Neuronal stem cell (in vitro differentiated cells): ENCODE data around the gene KCNH5.

ENCODE experiments used
- DNase-seq: peaks from one replicate; pipeline ENCODE4 v3.0.0-alpha.2; 2013; ENCODE audit warnings: low spot score
- H2AFZ ChIP-seq: one replicate; pipeline ENCODE4 v1.6.1; 2013; ENCODE audit warnings: mild to moderate bottlenecking, low read length, inconsistent platforms
- H2AK5ac ChIP-seq: 2 replicates; pipeline ENCODE4 v1.6.1; 2013; ENCODE audit warnings: low read depth, mild to moderate bottlenecking, inconsistent platforms, low read length, moderate library complexity, mixed read lengths
- H2BK120ac ChIP-seq: 2 replicates; pipeline ENCODE4 v1.6.1; 2013; ENCODE audit warnings: low read depth, mild to moderate bottlenecking, inconsistent platforms, low read length, moderate library complexity, mixed read lengths
- H2BK12ac ChIP-seq: one replicate; pipeline ENCODE4 v1.6.1; 2013; ENCODE audit warnings: low read length, inconsistent platforms
- H2BK15ac ChIP-seq: 2 replicates; pipeline ENCODE4 v1.6.1; 2013; ENCODE audit warnings: mild to moderate bottlenecking, low read length, inconsistent platforms, mixed read lengths
- H2BK5ac ChIP-seq: one replicate; pipeline ENCODE4 v1.6.1; 2013; ENCODE audit warnings: inconsistent platforms, mild to moderate bottlenecking, low read length, moderate library complexity
- H3K14ac ChIP-seq: one replicate; pipeline ENCODE4 v1.6.1; 2013; ENCODE audit warnings: low read length, inconsistent platforms
- H3K18ac ChIP-seq: 2 replicates; pipeline ENCODE4 v1.6.1; 2013; ENCODE audit warnings: low read length, inconsistent platforms
- H3K23ac ChIP-seq: 2 replicates; pipeline ENCODE4 v1.6.1; 2013; ENCODE audit warnings: low read depth, mild to moderate bottlenecking, mixed read lengths, low read length, inconsistent platforms; ENCODE audit not compliant: poor library complexity
- H3K27ac ChIP-seq: replicated peaks from 3 replicates; pipeline ENCODE4 v1.5.1; 2013; ENCODE audit warnings: low read length, inconsistent platforms
- H3K27me3 ChIP-seq, 3 experiments: 2 replicates each; pipeline ENCODE4 v1.6.1; 2013; ENCODE audit warnings: low read length in 3 of 3, mild to moderate bottlenecking in 2 of 3, inconsistent platforms in 1 of 3, low read depth in 1 of 3, mixed read lengths in 1 of 3, moderate library complexity in 1 of 3; ENCODE audit not compliant: control insufficient read depth in 3 of 3, insufficient read depth in 3 of 3
- H3K36me3 ChIP-seq, 2 donors: replicated peaks in 1 of 2; 2 replicates each; pipeline ENCODE4 v1.6.1; 2013; ENCODE audit warnings: low read length in 2 of 2; ENCODE audit not compliant: control insufficient read depth in 2 of 2, insufficient read depth in 2 of 2
- H3K4ac ChIP-seq: 2 replicates; pipeline ENCODE4 v1.6.1; 2013; ENCODE audit warnings: inconsistent platforms, mild to moderate bottlenecking, low read length, moderate library complexity
- H3K4me1 ChIP-seq, 2 donors: 1 replicate in 1 of 2; 2 replicates in 1 of 2; pipeline ENCODE4 v1.6.1; 2013; ENCODE audit warnings: low read length in 2 of 2, low read depth in 1 of 2; ENCODE audit not compliant: control insufficient read depth in 2 of 2, insufficient read depth in 1 of 2
- H3K4me2 ChIP-seq: one replicate; pipeline ENCODE4 v1.6.1; 2013; ENCODE audit warnings: mild to moderate bottlenecking, low read length, inconsistent platforms; ENCODE audit not compliant: insufficient read depth, poor library complexity, severe bottlenecking
- H3K4me3 ChIP-seq, 2 donors: 2 replicates each; pipeline ENCODE4 v1.5.1; 2013; ENCODE audit warnings: low read length in 2 of 2, mild to moderate bottlenecking in 2 of 2, inconsistent platforms in 1 of 2, moderate library complexity in 1 of 2
- H3K79me1 ChIP-seq: one replicate; pipeline ENCODE4 v1.6.1; 2013; ENCODE audit warnings: low read depth, mild to moderate bottlenecking, inconsistent platforms, low read length, moderate library complexity
- H3K9ac ChIP-seq: one replicate; pipeline ENCODE4 v1.6.1; 2013; ENCODE audit warnings: mild to moderate bottlenecking, low read depth, low read length, inconsistent platforms; ENCODE audit not compliant: poor library complexity
- H3K9me3 ChIP-seq, 2 donors: replicated peaks in 1 of 2; 2 replicates each; pipeline versions ENCODE3 to v1.6.1; 2013; ENCODE audit warnings: low read length in 2 of 2, mild to moderate bottlenecking in 2 of 2, inconsistent platforms in 1 of 2, low read depth in 1 of 2, mixed read lengths in 1 of 2, moderate library complexity in 1 of 2; ENCODE audit not compliant: control insufficient read depth in 2 of 2, insufficient read depth in 1 of 2
- H4K8ac ChIP-seq: one replicate; pipeline ENCODE4 v1.6.1; 2013; ENCODE audit warnings: low read depth, mild to moderate bottlenecking, inconsistent platforms, low read length, moderate library complexity
- H4K91ac ChIP-seq: one replicate; pipeline ENCODE4 v1.6.1; 2013; ENCODE audit warnings: low read length, low read depth, mild to moderate bottlenecking, inconsistent platforms; ENCODE audit not compliant: poor library complexity
- WGBS, 2 donors: extraction: QIAGEN DNeasy Blood & Tissue Kit; methylation state at CpG; one replicate each; pipeline ENCODE4 v1.1.7; 2013; ENCODE audit warnings: missing lambda C conversion rate in 2 of 2, mixed read lengths in 1 of 2; ENCODE audit not compliant: insufficient read length in 2 of 2, insufficient replicate concordance in 1 of 2; ENCODE audit errors: extremely low coverage in 2 of 2; 5-methylcytosine and 5-hydroxymethylcytosine counted together

The KCNH5 gene

DNA sequence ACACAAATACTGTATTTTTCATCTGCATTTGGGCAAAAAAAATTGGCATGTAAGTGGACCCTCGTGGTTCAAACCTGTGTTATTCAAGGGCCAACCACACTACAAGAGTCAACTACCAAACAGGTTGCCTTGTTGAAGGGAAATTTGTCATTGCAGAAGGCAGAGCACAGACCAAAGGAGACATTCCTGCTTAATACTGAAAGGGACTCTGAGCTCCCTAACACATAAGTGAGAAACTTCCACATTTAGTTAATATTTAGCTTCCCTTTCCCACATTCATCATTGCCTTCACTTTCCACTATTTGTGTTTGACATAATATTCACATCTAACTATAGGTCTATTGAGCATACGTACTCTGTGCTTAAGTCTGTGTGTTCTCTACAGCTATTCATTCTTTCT, 266.9 kb downstream of the KCNH5 start:
- Histone ChIP-seq H3K27ac (no peak overlapping the region), H3K36me3 (no peaks in the 10 kb centered on the region), H3K4me3 (no peak overlapping the region), H3K9ac (no peak overlapping the region), H2AFZ (no peak overlapping the region), H4K91ac (no peak overlapping the region), H3K4me2 (no peak overlapping the region), H4K8ac (no peak overlapping the region), H2BK5ac (no peak overlapping the region), H3K9me3 (peaks cover 0 to 1% of the 10 kb centered on the region in 2 donors), H3K27me3 (no peaks in the 10 kb centered on the region), H3K23ac (no peak overlapping the region), H2BK15ac (no peak overlapping the region), H2BK120ac (no peak overlapping the region), H2AK5ac (no peak overlapping the region), H2BK12ac (no peak overlapping the region), H3K4me1 (no peaks in the 10 kb centered on the region), H3K14ac (no peak overlapping the region), H3K79me1 (no peaks in the 10 kb centered on the region), H3K4ac (no peak overlapping the region), H3K18ac (no peak overlapping the region)
- DNase-seq, result no peak
- WGBS, 2 donors, result no CpG with 5 or more reads among the region's 2 CpGs

DNA sequence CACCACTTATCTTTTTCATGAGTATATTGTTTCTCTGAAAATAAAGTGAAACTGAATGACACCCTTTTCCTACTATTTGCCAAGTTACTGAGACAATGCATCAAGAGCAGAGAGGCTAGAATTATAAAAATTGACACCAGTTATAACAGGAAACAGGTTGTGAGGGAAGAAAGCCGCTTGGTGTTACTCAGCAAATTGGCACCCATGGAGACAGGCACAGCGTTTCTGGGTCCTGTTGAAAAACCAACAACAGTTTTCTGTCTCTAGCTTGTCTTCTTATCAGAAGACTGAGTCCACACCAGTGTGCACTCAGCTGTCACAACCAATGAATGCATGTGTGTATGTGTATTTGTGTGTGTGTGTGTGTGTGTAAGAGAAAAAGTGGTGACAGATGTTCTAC, 267.7 kb downstream of the KCNH5 start:
- Histone ChIP-seq H3K9me3 (peaks cover 0 to 1% of the 10 kb centered on the region in 2 donors), H3K4me2 (no peak overlapping the region), H3K9ac (no peak overlapping the region), H3K79me1 (no peaks in the 10 kb centered on the region), H2BK5ac (no peak overlapping the region), H4K91ac (no peak overlapping the region), H2AK5ac (no peak overlapping the region), H3K4me3 (no peak overlapping the region), H3K23ac (no peak overlapping the region), H2BK12ac (no peak overlapping the region), H3K27ac (no peak overlapping the region), H3K4ac (no peak overlapping the region), H3K18ac (no peak overlapping the region), H4K8ac (no peak overlapping the region), H3K4me1 (no peaks in the 10 kb centered on the region), H2AFZ (no peak overlapping the region), H3K36me3 (no peaks in the 10 kb centered on the region), H3K27me3 (no peaks in the 10 kb centered on the region), H2BK120ac (no peak overlapping the region), H2BK15ac (no peak overlapping the region), H3K14ac (no peak overlapping the region)
- no peak for DNase-seq
- no CpG with 5 or more reads among the region's 2 CpGs for WGBS, 2 donors

DNA sequence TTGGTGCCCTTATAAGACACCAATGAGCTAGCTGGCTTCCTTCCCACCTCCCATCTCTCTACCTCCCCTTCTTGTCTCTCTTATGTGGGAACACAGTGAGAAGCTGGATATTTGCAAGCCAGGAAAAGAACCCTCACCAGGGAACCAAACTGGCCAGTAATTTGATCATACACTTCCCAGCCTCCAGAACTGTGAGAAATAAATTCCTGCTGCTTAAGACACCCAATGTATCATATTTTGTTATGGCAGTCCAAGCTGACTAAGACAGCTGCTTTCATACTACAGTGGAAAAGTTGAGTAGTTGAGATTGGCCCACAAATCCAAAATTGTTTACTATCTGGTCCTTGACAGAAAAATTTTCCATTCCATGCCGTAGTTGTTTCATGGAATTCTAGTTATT, 269.0 kb downstream of the KCNH5 start:
- Histone ChIP-seq H3K4me2 (no peak overlapping the region), H4K91ac (no peak overlapping the region), H2BK5ac (no peak overlapping the region), H3K23ac (no peak overlapping the region), H3K79me1 (no peaks in the 10 kb centered on the region), H2BK12ac (no peak overlapping the region), H3K4me3 (no peak overlapping the region), H2AFZ (no peak overlapping the region), H3K27ac (no peak overlapping the region), H3K4ac (no peak overlapping the region), H3K9ac (no peak overlapping the region), H3K18ac (no peak overlapping the region), H4K8ac (no peak overlapping the region), H3K9me3 (peaks cover 0 to 1% of the 10 kb centered on the region in 2 donors), H3K4me1 (no peaks in the 10 kb centered on the region), H2BK15ac (no peak overlapping the region), H2BK120ac (no peak overlapping the region), H3K14ac (no peak overlapping the region), H3K27me3 (no peaks in the 10 kb centered on the region), H3K36me3 (no peaks in the 10 kb centered on the region), H2AK5ac (no peak overlapping the region)
- no CpG with 5 or more reads among the region's 1 CpG for WGBS, 2 donors
- DNase-seq, result no peak

DNA sequence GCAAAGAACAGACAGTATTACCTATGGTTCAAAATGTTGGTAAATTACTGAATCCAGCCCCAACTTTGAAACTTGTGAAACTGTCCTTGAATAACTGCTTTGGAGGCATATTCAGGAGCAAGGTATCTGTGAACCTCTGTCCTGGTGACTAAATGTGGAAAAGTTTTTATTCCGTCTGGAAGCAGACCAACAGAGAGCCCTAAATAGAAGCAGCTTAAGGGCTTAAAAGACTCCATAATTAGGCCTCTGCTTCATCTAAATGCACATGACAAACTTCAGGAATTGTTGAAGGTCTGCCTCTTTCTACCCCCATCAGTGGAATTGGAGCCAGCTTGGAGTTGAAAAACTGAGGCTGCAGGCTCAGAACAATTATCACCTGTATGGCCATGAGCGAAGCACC, 276.5 kb downstream of the KCNH5 start:
- H2BK12ac ChIP-seq, result no peak overlapping the region
- H3K14ac ChIP-seq, result no peak overlapping the region
- no peak overlapping the region for H4K91ac ChIP-seq
- no peak overlapping the region for H3K9ac ChIP-seq
- H3K27me3 ChIP-seq, result no peaks in the 10 kb centered on the region
- no peaks in the 10 kb centered on the region for H3K36me3 ChIP-seq
- no peak overlapping the region for H3K23ac ChIP-seq
- no peak overlapping the region for H3K27ac ChIP-seq
- H2BK15ac ChIP-seq, result no peak overlapping the region
- H2BK120ac ChIP-seq, result no peak overlapping the region
- no peak overlapping the region for H2AK5ac ChIP-seq
- H3K9me3 ChIP-seq, result no peaks in the 10 kb centered on the region
- no peak overlapping the region for H2AFZ ChIP-seq
- no peak overlapping the region for H3K4me2 ChIP-seq
- DNase-seq, result no peak
- H3K4me3 ChIP-seq, result no peak overlapping the region
- H3K79me1 ChIP-seq, result no peaks in the 10 kb centered on the region
- no CpG with 5 or more reads among the region's 2 CpGs for WGBS, 2 donors
- no peak overlapping the region for H2BK5ac ChIP-seq
- H3K4me1 ChIP-seq, result no peaks in the 10 kb centered on the region
- no peak overlapping the region for H3K4ac ChIP-seq
- no peak overlapping the region for H3K18ac ChIP-seq
- no peak overlapping the region for H4K8ac ChIP-seq
